ENCODE measurements around the gene SDK2.

The SDK2 gene

DNA sequence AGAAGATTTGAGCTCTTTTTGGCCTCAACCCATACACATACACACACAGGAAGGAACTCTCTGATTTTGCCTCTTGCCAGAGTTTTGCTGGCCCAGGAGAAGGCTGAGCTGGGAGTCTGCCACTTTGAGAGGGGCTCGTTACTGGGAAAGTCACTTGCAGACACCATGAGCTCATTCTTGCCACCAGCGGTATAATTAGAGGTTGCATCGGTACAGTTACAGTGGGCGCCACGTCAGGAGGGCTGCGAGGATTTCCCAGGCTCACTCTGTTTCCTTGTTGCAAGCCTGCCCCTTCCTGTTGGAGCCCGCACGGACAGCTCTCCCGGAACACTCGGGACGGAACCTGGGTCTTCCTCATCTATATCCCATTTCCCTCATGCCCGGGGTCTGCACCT is 3.1 kb upstream of the SDK2 start:
- TF ChIP-seq, protein P1, sequence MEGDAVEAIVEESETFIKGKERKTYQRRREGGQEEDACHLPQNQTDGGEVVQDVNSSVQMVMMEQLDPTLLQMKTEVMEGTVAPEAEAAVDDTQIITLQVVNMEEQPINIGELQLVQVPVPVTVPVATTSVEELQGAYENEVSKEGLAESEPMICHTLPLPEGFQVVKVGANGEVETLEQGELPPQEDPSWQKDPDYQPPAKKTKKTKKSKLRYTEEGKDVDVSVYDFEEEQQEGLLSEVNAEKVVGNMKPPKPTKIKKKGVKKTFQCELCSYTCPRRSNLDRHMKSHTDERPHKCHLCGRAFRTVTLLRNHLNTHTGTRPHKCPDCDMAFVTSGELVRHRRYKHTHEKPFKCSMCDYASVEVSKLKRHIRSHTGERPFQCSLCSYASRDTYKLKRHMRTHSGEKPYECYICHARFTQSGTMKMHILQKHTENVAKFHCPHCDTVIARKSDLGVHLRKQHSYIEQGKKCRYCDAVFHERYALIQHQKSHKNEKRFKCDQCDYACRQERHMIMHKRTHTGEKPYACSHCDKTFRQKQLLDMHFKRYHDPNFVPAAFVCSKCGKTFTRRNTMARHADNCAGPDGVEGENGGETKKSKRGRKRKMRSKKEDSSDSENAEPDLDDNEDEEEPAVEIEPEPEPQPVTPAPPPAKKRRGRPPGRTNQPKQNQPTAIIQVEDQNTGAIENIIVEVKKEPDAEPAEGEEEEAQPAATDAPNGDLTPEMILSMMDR (conservative IDR thresholded peaks at IDR 0.05; ENCODE audit: low read length): no peak
- no peak for DNase-seq (ENCODE audit: low read depth)
- no peak overlapping the region for H3K4me3 ChIP-seq (ENCODE audit: low read length)

DNA sequence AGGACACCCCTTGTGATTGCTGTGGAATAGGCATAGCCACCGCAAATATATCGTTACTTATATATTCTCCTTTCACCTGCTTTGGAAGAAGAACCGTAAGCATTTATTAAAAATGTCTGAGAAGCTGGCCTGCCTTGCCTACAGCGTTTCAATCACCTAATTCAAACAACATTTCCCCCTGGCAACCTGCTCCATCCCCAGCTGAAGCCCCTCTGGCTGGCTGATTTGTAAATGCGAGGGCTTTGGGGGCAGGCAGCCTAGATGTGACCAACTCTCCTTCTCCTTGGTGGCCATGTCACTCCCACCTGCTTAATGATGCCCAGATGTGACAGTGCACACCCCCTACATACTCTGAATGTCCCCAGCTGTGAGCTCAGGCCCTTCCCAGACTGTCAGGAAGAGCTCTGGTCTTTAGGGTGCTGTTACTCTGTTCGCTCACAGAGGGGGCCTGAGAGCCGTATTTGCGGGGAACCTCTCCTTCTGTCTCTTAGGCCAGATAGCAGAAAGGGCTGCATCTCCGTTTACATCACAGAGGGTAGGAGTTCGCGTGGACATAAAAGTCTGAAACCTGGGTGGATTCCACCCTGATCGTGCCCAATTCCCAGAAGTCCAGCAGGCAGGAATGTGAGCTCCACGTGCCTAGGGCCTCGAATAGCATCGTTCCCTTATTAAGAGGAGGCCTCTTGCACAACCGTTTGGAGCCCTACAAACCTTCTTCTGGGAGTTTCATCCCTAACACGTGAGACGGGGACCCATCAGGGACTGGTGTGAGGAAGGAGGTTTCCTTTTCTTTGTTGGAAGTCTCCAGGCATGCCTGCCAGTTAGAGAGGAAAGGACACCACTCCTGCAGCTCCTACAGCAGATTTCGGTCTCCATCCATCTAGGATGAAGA is 2.4 kb upstream of the SDK2 start:
- H3K4me3 ChIP-seq (ENCODE audit: low read length): no peak overlapping the region
- TF ChIP-seq, protein P1 (conservative IDR thresholded peaks at IDR 0.05; ENCODE audit: low read length): peak; percentile 36; the same call in 1 of the 2 replicates
- DNase-seq (ENCODE audit: low read depth): no peak

DNA sequence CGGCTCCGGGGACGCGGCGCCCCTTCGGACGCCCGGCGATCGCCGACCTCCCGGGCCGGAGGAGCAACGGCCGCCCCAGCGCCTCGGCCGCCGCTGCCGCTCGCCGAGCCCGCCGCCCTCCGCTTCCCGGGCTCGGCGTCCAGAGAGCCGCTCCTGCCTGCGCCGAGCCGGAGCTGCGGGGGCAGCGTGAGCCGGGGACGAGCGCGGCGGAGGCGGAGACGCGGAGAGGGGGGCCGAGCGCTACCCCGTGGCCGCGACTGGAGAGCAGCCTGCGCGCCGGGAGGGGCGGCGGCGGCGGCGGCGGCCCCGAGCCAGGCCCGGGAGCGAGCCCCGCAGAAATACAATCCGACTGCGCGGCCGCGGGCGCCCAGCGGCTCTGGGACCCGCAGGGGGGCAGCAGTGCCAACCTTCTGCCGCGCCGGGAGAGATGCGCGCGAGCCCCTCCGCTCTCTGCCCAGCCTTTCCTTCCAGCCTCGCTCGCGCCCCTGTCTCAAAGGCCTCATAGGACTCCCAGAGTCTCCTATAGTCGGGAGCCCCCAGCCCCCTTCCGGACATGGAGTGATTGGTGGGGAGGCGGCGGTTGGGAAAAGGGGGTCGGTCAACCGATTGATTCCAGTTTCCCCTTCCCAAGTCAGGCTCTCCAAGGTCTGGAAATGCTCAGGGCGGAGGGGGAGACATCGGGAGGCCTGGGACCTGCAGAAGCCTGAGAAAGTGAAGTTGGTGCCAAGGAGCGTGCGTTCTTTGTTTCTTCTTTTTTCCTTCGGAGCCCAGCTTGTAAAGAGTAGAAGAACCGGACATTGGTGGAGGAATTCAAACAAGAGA is 1.0 kb upstream of the SDK2 start:
- TF ChIP-seq, protein P1 (conservative IDR thresholded peaks at IDR 0.05; ENCODE audit: low read length): no peak
- DNase-seq (ENCODE audit: low read depth): peak; percentile 32
- H3K4me3 ChIP-seq (ENCODE audit: low read length): no peak overlapping the region

DNA sequence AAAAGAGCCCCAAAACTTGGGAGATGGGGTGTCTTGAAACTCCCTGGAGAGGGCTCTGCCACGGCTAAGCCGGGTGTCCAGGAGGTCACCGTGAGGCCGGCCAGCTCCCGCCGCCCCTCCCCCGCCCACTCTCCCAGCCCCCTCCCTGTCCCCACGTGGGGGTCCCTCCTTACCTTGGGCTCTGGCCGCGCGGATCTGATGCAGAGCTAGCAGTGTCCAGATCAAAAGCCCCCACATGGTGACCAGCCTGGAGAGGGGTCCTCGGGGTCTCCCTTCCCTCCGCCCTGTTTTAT is 447 bp downstream of the SDK2 start:
- DNase-seq (ENCODE audit: low read depth): no peak
- TF ChIP-seq, protein P1 (conservative IDR thresholded peaks at IDR 0.05; ENCODE audit: low read length): no peak
- H3K4me3 ChIP-seq (ENCODE audit: low read length): peak overlapping the region; percentile 43

DNA sequence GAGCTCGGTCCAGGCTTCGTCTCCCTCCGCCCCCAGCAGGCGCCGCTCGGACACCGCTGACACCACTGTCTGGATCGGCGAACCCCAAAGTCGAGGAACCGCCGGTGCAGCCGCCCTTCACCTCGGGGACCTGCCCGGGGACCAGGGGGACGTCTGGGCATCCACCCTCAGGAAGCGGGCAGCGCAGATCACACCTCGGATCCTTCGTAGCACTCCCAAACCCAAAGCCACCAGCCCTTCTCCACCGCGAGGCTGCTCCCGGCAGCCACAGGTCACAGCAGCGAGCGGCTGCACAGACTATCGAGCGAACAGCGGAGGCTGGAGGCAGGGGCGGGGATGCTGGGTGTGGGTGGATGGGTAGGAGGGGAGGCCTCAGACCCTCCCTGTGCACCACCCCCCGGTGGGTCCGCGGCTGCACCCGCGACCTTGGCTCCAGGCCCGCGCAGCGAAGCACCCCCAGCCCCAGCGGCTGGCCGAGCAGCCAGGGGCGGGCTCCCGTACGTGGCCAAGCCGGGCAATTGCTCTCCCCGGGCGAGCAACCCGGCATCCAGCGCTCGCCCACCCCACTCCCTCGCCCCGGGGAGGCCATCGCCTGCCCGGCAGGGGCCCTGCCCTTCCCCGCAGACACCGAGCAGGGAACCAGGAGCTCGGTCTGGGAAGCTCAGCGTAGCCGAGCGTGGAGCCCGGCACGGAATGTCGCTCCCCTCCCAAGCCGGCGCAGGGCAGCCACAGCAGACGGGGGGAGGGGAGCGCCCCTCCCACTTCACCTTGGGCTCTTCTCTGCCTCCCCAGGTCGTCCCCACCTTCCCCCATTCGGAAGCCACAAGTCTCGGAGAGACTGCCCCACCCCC is 1.0 kb downstream of the SDK2 start:
- TF ChIP-seq, protein P1 (conservative IDR thresholded peaks at IDR 0.05; ENCODE audit: low read length): peak; percentile 17; the same call in 1 of the 2 replicates
- peak overlapping the region; percentile 43 for H3K4me3 ChIP-seq (ENCODE audit: low read length)
- DNase-seq (ENCODE audit: low read depth): no peak

DNA sequence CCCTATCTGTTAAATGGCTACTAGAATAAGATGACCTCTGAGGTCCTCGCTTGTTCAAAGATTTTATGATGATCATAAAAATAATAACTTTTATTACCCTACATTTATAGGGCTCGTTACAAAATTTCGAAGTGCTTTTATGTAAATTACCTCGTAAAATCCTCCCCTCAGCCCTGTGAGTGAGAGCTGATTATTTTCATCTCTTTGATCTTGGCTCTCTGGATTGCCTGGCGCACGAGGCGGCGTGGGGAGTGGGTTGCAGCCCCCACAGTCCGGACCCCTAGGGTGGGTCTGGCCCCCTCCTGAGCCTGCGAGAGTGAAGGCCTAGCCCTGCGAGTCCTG is 1.6 kb downstream of the SDK2 start:
- DNase-seq (ENCODE audit: low read depth): no peak
- H3K4me3 ChIP-seq (ENCODE audit: low read length): no peak overlapping the region
- TF ChIP-seq, protein P1 (conservative IDR thresholded peaks at IDR 0.05; ENCODE audit: low read length): no peak
